ENCODE data around the gene SH2D6. TPM values are rescaled to one million over a fixed set of nuclear protein-coding genes. Genes with fewer than 3 reads are reported as not detected.

Gene SH2D6
- total RNA-seq, 2 experiments from 2014 or later, result 0.52 to 0.82 TPM

DNA sequence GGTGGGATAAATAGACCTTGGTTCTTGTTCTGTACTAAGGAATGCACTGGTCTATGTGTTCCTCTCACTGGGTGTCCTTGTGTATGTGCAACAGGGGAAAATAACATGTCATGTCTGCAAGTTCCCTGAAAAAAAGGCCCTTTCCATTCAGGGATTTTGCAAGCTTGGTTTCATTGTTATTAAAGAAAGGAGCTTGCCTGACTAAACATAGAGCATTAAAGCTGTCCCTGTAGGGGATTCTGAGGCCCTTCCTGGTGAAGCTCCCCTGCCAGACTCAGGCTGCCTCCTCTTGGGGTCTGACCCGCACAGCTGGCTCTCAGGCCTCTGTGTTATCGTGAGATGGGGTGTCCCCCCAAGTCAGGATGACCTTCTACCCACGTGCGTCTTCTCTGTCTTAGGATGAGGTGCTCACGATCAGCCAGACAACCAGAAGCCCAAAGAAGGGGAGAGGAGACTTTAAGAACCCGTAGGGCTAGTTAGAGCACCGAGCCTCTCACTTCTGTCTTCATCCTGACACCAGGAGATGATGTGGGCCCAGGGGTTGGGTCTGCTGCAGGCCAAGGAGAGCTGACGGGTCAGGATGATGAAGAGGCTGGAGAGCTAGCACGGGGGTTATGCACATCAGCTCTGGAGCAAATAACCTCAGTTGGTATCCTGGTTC, 29.5 kb upstream of the SH2D6 start:
- DNase-seq (no peak), ATAC-seq (no peak)
- Mint-ChIP-seq H3K4me3 (no peak overlapping the region), H3K9me3 (ENCODE audit: low read depth) (no peaks in the 10 kb centered on the region), H3K27ac (no peak overlapping the region), H3K36me3 (peaks cover 9% of the 10 kb centered on the region), H3K27me3 (no peaks in the 10 kb centered on the region), H3K4me1 (peaks cover 10% of the 10 kb centered on the region)
- CTCF ChIA-PET, result interaction anchor here (0.9 to 2.3 kb wide), 3 partner anchors 17 to 163 kb away, joined by 3 to 14 read pairs (median 7); partner anchors contain the start of gene SH2D6

DNA sequence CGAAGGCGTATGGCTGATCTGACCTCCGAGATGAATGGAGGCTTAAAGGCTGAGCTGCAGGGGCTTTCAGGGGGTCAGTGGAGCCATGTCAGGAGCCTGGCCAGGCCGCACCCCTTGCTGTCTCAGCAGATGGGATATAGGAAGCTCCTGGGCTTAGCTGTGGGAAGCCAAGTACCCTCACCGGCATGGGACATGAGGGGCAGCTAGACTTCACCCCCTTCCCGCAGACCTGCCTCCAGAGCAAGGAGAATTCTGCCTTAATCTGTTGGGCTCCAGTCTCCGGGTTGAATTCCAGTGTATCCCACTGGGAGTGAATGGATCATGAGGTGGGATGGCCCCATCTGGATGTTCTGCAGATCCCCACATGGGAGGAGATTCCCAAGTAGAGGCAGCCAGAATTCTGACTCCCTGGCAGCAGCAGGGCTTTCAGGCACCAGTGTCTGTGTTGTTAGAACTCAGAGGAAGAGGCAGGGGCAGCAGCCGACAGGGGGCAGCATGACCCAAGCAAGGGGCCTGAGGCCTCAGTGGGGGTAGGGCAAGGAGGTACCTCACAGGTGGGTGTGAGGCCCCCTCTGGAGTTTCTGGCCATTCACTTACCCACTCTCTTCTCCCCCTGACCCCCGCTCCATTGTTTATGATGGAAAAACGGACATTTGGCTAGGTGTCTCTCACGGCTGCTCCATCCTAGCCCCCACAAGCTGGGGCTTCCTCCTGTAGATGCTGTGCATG, 27.4 kb upstream of the SH2D6 start:
- Mint-ChIP-seq H3K9me3 (ENCODE audit: low read depth) (no peaks in the 10 kb centered on the region), H3K4me1 (peaks cover 10% of the 10 kb centered on the region), H3K27ac (no peak overlapping the region), H3K36me3 (peaks cover 7% of the 10 kb centered on the region), H3K4me3 (no peak overlapping the region), H3K27me3 (no peaks in the 10 kb centered on the region)
- peak; percentile 79 for DNase-seq
- CTCF ChIA-PET, result interaction anchor here (0.8 to 4.4 kb wide), 8 partner anchors 12 to 173 kb away, joined by 3 to 37 read pairs (median 8); partner anchors contain the start of genes MAT2A and SH2D6
- ATAC-seq, result peak; percentile 81

DNA sequence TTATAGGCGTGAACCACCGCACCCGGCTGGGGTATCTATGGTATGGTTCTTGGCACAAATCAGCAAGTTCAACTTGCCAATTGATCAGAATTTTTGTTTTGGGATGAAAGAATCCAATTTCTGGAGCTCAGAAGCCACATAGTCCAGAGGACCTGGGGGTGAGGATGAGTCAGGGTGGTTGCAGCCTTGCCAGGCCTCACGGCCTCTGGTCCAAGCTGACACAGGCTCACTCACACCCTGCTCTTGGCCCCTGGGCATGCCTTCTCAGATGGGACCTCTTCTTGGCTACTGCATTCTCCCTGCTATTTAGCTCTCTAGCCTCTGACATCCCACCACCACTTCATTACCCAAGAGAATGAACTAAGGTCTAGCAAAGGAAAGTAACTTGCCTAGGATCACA, 24.7 kb upstream of the SH2D6 start:
- Mint-ChIP-seq H3K27me3 (no peaks in the 10 kb centered on the region), H3K9me3 (ENCODE audit: low read depth) (no peaks in the 10 kb centered on the region), H3K4me1 (peaks cover 19% of the 10 kb centered on the region), H3K27ac (peak overlapping the region; percentile 37), H3K4me3 (no peak overlapping the region), H3K36me3 (peaks cover 7% of the 10 kb centered on the region)
- CTCF ChIA-PET, result interaction anchor here (2.1 to 4.4 kb wide), 3 partner anchors 10 to 157 kb away, joined by 9 to 37 read pairs (median 26); partner anchors contain the start of gene SH2D6
- no peak for DNase-seq
- no peak for ATAC-seq

DNA sequence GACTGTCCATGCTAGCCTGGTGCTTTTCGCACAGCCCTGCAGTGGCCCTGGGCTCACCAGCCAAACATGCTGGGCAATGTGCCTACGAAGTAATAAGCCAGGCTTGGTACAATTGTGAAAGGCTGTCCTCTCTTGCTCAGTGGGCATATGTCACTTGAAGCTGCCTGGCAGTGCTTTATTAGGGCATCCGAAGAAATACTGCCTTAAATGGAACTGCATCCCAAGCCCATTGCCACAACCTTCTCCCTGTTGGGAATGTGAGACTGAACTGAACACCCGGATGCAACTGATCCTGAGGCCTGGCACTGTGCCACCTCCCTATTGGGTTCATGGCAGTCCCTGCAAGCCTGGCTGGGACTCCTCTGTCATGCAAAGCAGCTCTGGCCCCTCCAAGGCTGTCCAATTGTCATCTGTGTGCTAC, 24.2 kb upstream of the SH2D6 start:
- CTCF ChIA-PET, result interaction anchor here (2.1 to 4.4 kb wide), 3 partner anchors 10 to 157 kb away, joined by 9 to 37 read pairs (median 26); partner anchors contain the start of gene SH2D6
- Mint-ChIP-seq H3K36me3 (peaks cover 7% of the 10 kb centered on the region), H3K9me3 (ENCODE audit: low read depth) (no peaks in the 10 kb centered on the region), H3K4me3 (no peak overlapping the region), H3K27me3 (no peaks in the 10 kb centered on the region), H3K27ac (no peak overlapping the region), H3K4me1 (peaks cover 19% of the 10 kb centered on the region)
- DNase-seq, result no peak
- no peak for ATAC-seq

GRCh38 chr2:85394976-85395375, 23.5 kb upstream of the SH2D6 start:
- DNase-seq, result no peak
- H3K36me3 Mint-ChIP-seq, result peaks cover 8% of the 10 kb centered on the region
- H3K27me3 Mint-ChIP-seq, result no peaks in the 10 kb centered on the region
- no peaks in the 10 kb centered on the region for H3K9me3 Mint-ChIP-seq (ENCODE audit: low read depth)
- CTCF ChIA-PET, result no interaction called here
- no peak overlapping the region for H3K4me3 Mint-ChIP-seq
- peaks cover 19% of the 10 kb centered on the region for H3K4me1 Mint-ChIP-seq
- no peak overlapping the region for H3K27ac Mint-ChIP-seq
- ATAC-seq, result no peak

GRCh38 chr2:85395912-85396475, 22.5 kb upstream of the SH2D6 start:
- Mint-ChIP-seq H3K4me3 (no peak overlapping the region), H3K36me3 (peaks cover 14% of the 10 kb centered on the region), H3K27me3 (no peaks in the 10 kb centered on the region), H3K27ac (no peak overlapping the region), H3K9me3 (ENCODE audit: low read depth) (no peaks in the 10 kb centered on the region), H3K4me1 (peaks cover 19% of the 10 kb centered on the region)
- ATAC-seq (no peak), DNase-seq (no peak)
- CTCF ChIA-PET, result no interaction called here

DNA sequence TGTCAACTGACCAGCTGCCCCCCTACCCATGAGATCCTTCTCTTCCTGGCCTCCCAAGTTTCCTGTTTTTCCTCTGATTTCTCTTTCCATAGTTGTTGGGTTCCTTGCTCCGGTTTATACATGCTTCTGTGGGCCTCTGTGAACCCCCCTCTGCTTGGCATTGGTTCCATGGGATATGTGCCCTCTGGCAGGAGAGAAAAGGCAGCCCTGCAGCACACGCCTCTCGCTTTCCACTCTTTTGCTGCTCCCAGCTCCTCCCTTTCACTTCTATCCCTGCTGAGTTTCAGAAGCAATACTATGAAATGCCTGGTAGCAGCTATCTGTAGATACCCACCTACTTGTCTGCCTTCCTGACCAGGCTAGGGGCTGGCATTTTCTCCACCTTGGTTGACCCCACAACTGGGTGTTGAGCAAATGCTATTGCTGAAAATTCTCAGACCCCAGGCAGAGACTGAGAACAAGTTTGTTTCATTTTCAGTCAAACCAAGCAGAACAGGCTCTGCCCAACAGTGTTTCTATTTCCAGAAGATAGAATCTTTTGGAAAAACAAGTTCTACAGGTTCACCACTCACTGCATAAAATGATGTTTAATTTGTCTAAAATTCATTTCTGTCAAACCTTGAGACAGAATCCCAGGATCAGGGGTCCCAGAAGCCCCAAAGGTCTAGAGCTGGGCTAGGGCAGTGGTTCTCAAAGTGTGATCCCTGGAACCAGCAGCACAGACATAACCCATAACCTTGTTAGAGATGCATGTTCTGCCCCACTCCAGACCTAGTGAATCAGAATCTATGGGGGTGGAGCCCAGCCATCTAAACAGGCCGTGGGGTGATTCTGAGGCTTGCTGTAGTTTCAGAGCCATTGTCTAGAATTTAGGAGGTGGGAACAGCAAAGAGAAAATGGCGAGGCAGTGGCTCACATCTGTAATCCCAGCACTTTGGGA, 21.7 kb upstream of the SH2D6 start:
- ATAC-seq, result no peak
- DNase-seq, result no peak
- peaks cover 15% of the 10 kb centered on the region for H3K36me3 Mint-ChIP-seq
- H3K4me3 Mint-ChIP-seq, result no peak overlapping the region
- CTCF ChIA-PET, result no interaction called here
- H3K27me3 Mint-ChIP-seq, result no peaks in the 10 kb centered on the region
- peaks cover 19% of the 10 kb centered on the region for H3K4me1 Mint-ChIP-seq
- H3K9me3 Mint-ChIP-seq (ENCODE audit: low read depth), result no peaks in the 10 kb centered on the region
- H3K27ac Mint-ChIP-seq, result peak overlapping the region; percentile 49

DNA sequence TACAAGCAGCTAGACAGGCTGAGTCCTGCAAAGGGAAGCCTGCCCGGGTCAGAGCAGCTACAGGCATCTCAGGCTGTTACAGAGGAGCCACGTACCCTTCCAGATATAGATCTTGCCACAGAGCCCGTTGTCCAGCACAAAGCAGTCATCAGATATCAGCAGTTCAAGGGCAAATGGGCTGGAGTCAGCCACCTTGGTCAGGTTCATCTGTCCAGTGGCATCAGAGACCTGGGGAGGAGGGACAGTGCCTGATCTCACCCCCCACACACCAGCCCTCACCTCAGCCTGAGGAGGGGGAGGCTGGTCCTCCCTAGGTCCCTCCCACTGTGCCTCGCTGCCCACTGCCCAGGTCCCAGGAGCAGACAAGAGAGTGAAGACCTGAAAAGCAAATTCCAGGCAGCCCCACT, 20.6 kb upstream of the SH2D6 start:
- DNase-seq, result no peak
- Mint-ChIP-seq H3K27ac (no peak overlapping the region), H3K4me1 (peaks cover 12% of the 10 kb centered on the region), H3K9me3 (ENCODE audit: low read depth) (no peaks in the 10 kb centered on the region), H3K36me3 (peaks cover 21% of the 10 kb centered on the region), H3K27me3 (no peaks in the 10 kb centered on the region), H3K4me3 (no peak overlapping the region)
- ATAC-seq, result no peak
- CTCF ChIA-PET, result no interaction called here

DNA sequence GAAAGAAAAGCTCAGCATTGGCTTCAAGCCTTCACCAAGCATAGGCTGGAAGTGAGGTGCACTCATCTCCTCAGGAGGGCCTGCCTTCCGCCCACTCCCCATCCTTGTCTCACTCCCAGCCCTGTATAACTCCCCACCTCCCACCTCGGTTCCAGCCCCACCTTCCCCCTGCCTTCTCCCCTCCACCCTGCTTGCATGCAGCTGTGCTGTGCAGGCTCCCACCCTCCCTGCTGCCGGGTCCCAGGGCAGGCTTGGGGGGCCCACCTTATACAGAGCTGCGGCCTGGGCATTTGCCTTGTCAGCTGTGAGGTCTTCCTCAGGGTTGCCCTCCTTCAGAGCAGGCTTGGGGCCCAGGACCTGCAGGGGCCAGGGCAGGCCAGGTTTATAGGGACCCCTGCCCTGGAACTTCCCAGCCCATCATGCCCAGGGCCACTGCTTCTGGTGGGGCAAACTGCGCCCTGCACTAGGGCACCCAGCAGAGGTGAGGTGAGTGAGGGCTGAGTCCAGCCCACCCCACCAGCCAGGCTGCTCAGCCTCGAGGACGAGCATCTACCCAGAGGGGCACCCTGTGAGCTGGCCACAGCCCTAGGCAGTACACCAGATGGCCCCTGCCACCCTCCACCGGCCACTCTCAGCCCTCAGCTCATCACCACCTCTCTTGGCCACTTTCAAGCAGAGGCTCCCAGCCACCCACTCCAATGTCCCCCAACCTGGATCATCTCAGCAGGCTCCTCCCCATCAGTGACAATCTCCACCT, 19.9 kb upstream of the SH2D6 start:
- ATAC-seq (no peak), DNase-seq (no peak)
- no peaks in the 10 kb centered on the region for H3K27me3 Mint-ChIP-seq
- CTCF ChIA-PET, result no interaction called here
- H3K4me3 Mint-ChIP-seq, result no peak overlapping the region
- no peak overlapping the region for H3K27ac Mint-ChIP-seq
- peaks cover 27% of the 10 kb centered on the region for H3K36me3 Mint-ChIP-seq
- peaks cover 4% of the 10 kb centered on the region for H3K9me3 Mint-ChIP-seq (ENCODE audit: low read depth)
- peaks cover 11% of the 10 kb centered on the region for H3K4me1 Mint-ChIP-seq

- Mint-ChIP-seq H3K27me3 (no peaks in the 10 kb centered on the region), H3K36me3 (peaks cover 30% of the 10 kb centered on the region), H3K27ac (no peak overlapping the region), H3K4me3 (no peak overlapping the region), H3K4me1 (peaks cover 13% of the 10 kb centered on the region), H3K9me3 (ENCODE audit: low read depth) (peaks cover 8% of the 10 kb centered on the region)
- ATAC-seq (no peak), DNase-seq (no peak)
- CTCF ChIA-PET, result no interaction called here
These were observed 19.4 kb upstream of the SH2D6 start for GRCh38 chr2:85399183-85399455.

- no peak for DNase-seq
- Mint-ChIP-seq H3K4me3 (no peak overlapping the region), H3K4me1 (peaks cover 15% of the 10 kb centered on the region), H3K27me3 (no peaks in the 10 kb centered on the region), H3K36me3 (peaks cover 35% of the 10 kb centered on the region), H3K9me3 (ENCODE audit: low read depth) (peaks cover 11% of the 10 kb centered on the region), H3K27ac (no peak overlapping the region)
- ATAC-seq, result no peak
- CTCF ChIA-PET, result interaction anchor here (0.6 kb wide), 1 partner anchor 13 kb away, joined by 3 read pairs; no protein-coding TSS in a partner anchor
These were observed 18.5 kb upstream of the SH2D6 start for GRCh38 chr2:85400023-85400422.

DNA sequence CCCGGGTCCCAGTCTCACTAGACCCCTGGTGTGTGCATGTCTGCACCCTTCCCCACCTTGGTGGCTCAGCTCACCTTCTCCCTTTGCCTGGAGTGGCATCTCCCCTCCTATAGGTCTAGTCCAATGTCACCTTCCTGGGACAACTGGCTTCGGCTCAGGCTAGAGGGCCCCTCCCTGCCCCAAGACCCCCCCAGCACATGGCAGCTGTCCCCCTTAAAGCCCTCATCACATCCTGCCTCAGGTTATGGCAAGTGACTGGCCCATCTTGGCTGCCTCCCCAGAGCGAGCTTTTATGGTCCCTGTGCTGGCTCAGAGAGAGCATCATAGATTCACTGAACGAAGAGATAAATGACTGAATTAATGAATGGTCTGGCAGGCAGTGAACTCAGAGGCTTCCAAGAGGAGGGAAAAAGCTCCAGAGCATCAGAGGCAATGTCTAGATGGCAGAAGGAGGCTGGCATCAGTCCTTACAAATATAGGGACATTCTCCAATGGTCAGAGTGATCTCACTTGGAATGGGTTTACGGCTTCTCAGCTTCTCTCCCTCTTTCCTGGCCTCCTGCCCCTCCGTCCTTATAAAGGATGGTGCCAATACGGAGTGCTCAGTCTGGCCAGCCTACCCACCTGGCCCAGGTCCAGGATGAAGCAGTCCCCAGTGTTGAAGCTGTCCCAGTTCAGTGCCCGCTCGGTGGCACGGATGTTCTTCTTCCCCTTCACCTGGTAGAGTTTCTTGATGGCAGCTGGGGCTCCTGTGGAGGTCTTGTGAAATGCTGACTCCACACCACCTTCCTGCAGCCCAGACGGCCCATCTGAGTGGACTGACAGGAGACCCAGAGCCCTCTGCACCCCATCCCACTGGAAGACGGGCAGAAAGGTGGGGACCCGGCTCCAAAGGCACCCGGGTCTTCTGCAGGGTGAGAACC, 17.7 kb upstream of the SH2D6 start:
- Mint-ChIP-seq H3K27ac (no peak overlapping the region), H3K9me3 (ENCODE audit: low read depth) (peaks cover 11% of the 10 kb centered on the region), H3K4me3 (no peak overlapping the region), H3K36me3 (peaks cover 35% of the 10 kb centered on the region), H3K4me1 (peaks cover 23% of the 10 kb centered on the region), H3K27me3 (no peaks in the 10 kb centered on the region)
- ATAC-seq, result no peak
- DNase-seq, result no peak
- CTCF ChIA-PET, result no interaction called here

Data from activated CD8-positive, alpha-beta memory T cell treated with anti-CD3 and anti-CD28 coated beads, Interleukin-2, amount 10 ng/mL, durations not matched to agents 7 days and 5 days (primary cell).